T-cell (primary cell): ENCODE data around the gene FBXO24. TPM values are rescaled to one million over a fixed set of nuclear protein-coding genes. Genes with fewer than 3 reads are reported as not detected.
A peak's percentile ranks its signal among the peaks of the same experiment; 100 is the strongest.
"Not testable (repeated sequence)": the region's sequence is repeated elsewhere in the genome, so short reads cannot be mapped to it uniquely, and the experiment has no call there.

ENCODE experiments used
- ATAC-seq, 4 experiments: fragments of 200-7000 bp in 3 of 4; fragments of 150-1000 bp in 1 of 4; cut with Tn5 transposase; replicated peaks in 1 of 4; 1 replicate in 3 of 4; 2 replicates in 1 of 4; pipeline ENCODE4 v1.10.0; 2021; ENCODE audit warnings: moderate library complexity in 3 of 4, mild to moderate bottlenecking in 2 of 4, moderate number of reproducible peaks in 1 of 4
- CTCF ChIA-PET, 2 donors: fragments of 300-600 bp; sonication (Branson Sonifier 250); formaldehyde crosslinking; loops; one replicate each; lab custom pipeline; 2022; ENCODE audit warnings: antibody characterized with exemption in 2 of 2; lab: Charles Lee
- POLR2A ChIA-PET, 2 donors: fragments of 300-600 bp; sonication (Branson Sonifier 250); formaldehyde crosslinking; loops; one replicate each; lab custom pipeline; 2022; ENCODE audit warnings: antibody characterized with exemption in 2 of 2; lab: Charles Lee
- DNase-seq, 35 experiments: peaks; one replicate each; pipeline versions ENCODE4 v3.0.0 to v3.0.0-alpha.2; 2013 to 2023
- H3K27ac ChIP-seq: one replicate; pipeline ENCODE4 v1.5.1; 2013; ENCODE audit warnings: low read length
- H3K27me3 ChIP-seq, 2 experiments: replicated peaks in 1 of 2; 1 replicate in 1 of 2; 2 replicates in 1 of 2; pipeline versions ENCODE4 v1.6.1 to v1.7.0; 2013; ENCODE audit warnings: low read length in 1 of 2, mixed read lengths in 1 of 2; ENCODE audit not compliant: control insufficient read depth in 2 of 2, insufficient read depth in 2 of 2; ENCODE audit errors: extremely low read depth in 1 of 2
- H3K36me3 ChIP-seq, 2 donors: 1 replicate in 1 of 2; 2 replicates in 1 of 2; pipeline versions ENCODE4 v1.6.1 to v1.7.0; 2013; ENCODE audit warnings: low read length in 1 of 2; ENCODE audit not compliant: control insufficient read depth in 2 of 2, insufficient read depth in 1 of 2; ENCODE audit errors: extremely low read depth in 1 of 2
- H3K4me1 ChIP-seq, 2 experiments: 1 replicate in 1 of 2; 2 replicates in 1 of 2; pipeline versions ENCODE4 v1.6.1 to v1.7.0; 2013; ENCODE audit warnings: low read length in 2 of 2, mixed read lengths in 1 of 2; ENCODE audit not compliant: insufficient read depth in 2 of 2, control insufficient read depth in 1 of 2; ENCODE audit errors: extremely low read depth in 1 of 2
- H3K4me3 ChIP-seq, 2 donors: 1 replicate in 1 of 2; 2 replicates in 1 of 2; pipeline versions ENCODE4 v1.5.1 to v1.7.0; 2013; ENCODE audit warnings: mild to moderate bottlenecking in 2 of 2, low read length in 1 of 2, moderate library complexity in 1 of 2; ENCODE audit not compliant: control insufficient read depth in 1 of 2; ENCODE audit errors: extremely low read depth in 1 of 2
- H3K9me3 ChIP-seq: 2 replicates; pipeline ENCODE4 v1.7.0; 2013
- H3K27ac Mint-ChIP-seq, 2 donors: one replicate each; pipeline ENCODE4 v1.8.0; 2020 to 2021; ENCODE audit warnings: mild to moderate bottlenecking in 2 of 2, mixed read lengths in 2 of 2
- H3K27me3 Mint-ChIP-seq, 2 donors: one replicate each; pipeline ENCODE4 v1.8.0; 2021 to 2022; ENCODE audit warnings: mixed read lengths in 2 of 2
- H3K36me3 Mint-ChIP-seq: one replicate; pipeline ENCODE4 v1.8.0; 2021; ENCODE audit warnings: mixed read lengths
- H3K4me1 Mint-ChIP-seq, 3 donors: one replicate each; pipeline ENCODE4 v1.8.0; 2020 to 2022; ENCODE audit warnings: mixed read lengths in 3 of 3, mild to moderate bottlenecking in 1 of 3
- H3K4me3 Mint-ChIP-seq, 3 donors: one replicate each; pipeline ENCODE4 v1.8.0; 2020 to 2022; ENCODE audit warnings: mild to moderate bottlenecking in 3 of 3, mixed read lengths in 3 of 3, moderate library complexity in 3 of 3
- H3K9me3 Mint-ChIP-seq, 3 donors: one replicate each; pipeline ENCODE4 v1.8.0; 2020 to 2022; ENCODE audit warnings: mixed read lengths in 3 of 3
- WGBS: methylation state at CpG from one replicate; pipeline ENCODE4 v1.1.5; 2013; ENCODE audit warnings: missing lambda C conversion rate; ENCODE audit not compliant: insufficient coverage; 5-methylcytosine and 5-hydroxymethylcytosine counted together
- total RNA-seq, 35 experiments: library from RNA in 6 of 35; stranded (reverse) in 6 of 35; fragments of 120-200 nt in 1 of 35; gene quantifications; one replicate each; pipeline versions ENCODE4 v1.2.1 to v1.2.4 and lab custom pipeline; 2013 to 2026

The FBXO24 gene
- total RNA-seq, 5 donors from 2014 or later (not counting 1 experiment from before 2014, with no cell fraction given) = 0.70 to 1.7 (median 1.3) TPM

DNA sequence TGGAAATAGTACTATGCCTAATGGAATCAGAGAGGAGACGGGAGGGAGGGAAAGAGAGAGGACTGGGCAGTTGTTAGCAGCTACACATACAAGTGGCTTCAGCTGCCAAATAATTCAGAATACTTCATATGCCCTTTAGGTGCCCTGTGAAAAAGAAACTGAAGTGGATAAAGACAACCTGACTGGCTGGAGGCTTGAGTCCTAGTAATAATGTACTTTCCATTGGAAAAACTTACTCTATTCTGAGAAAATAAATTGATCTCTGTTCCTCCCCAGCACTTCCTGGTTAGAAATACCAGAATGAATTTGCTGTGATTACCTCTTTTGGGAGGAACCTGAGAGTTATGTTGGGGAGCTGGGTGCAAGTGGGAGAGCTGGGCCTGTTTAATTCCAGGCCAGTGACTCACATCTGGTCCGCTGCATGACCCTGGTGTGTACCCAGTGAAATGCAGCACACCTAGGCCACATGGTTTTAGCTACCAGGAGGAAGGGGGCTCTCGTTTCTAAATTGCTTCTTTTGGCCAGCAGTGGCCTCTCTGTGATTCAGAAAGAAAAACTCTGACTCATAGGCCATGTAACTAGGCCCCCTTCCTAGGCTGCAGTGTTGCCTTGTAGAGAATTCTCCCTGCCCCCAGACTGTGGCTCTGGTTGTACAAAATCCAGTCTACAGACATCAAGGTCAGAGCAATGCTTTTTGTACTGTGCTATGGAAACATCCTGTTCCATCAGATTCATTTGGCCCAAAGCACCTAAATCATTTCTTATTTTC lies 40.6 kb upstream of the FBXO24 start:
- peak overlapping the region; percentile 76 for H3K27ac ChIP-seq
- H3K27ac Mint-ChIP-seq = peak overlapping the region; percentile 98
- peaks cover 91 to 97% (median 94%) of the 10 kb centered on the region in 3 donors for H3K4me1 Mint-ChIP-seq
- no peaks in the 10 kb centered on the region for H3K27me3 Mint-ChIP-seq
- ChIA-PET POLR2A (no interaction called here), CTCF (interaction anchor here (0.5 to 1.1 kb wide), 6 partner anchors 10 to 387 kb away, joined by 3 to 6 read pairs (median 4); partner anchors contain the start of genes FBXO24 (in 1 of the 2), LRCH4 (in 1 of the 2) and TRAPPC14 (in 1 of the 2))
- H3K9me3 ChIP-seq = no peaks in the 10 kb centered on the region
- ATAC-seq (peak; percentile 51 to 71 (median 69)), DNase-seq (peak in 7 of 35 experiments; percentile 21 to 55 (median 37))
- H3K36me3 Mint-ChIP-seq = peaks cover 9% of the 10 kb centered on the region
- H3K9me3 Mint-ChIP-seq = no peaks in the 10 kb centered on the region
- H3K4me1 ChIP-seq = peaks cover 46 to 98% of the 10 kb centered on the region in 2 experiments
- WGBS = 40% methylated on average over 1 of the region's 3 CpGs
- no peaks in the 10 kb centered on the region for H3K27me3 ChIP-seq
- H3K36me3 ChIP-seq = peaks cover 0 to 7% of the 10 kb centered on the region in 2 donors
- peak overlapping the region; percentile 76 to 99 (median 99) for H3K4me3 Mint-ChIP-seq
- peak overlapping the region in 1 of 2 donors; percentile 19 for H3K4me3 ChIP-seq

DNA sequence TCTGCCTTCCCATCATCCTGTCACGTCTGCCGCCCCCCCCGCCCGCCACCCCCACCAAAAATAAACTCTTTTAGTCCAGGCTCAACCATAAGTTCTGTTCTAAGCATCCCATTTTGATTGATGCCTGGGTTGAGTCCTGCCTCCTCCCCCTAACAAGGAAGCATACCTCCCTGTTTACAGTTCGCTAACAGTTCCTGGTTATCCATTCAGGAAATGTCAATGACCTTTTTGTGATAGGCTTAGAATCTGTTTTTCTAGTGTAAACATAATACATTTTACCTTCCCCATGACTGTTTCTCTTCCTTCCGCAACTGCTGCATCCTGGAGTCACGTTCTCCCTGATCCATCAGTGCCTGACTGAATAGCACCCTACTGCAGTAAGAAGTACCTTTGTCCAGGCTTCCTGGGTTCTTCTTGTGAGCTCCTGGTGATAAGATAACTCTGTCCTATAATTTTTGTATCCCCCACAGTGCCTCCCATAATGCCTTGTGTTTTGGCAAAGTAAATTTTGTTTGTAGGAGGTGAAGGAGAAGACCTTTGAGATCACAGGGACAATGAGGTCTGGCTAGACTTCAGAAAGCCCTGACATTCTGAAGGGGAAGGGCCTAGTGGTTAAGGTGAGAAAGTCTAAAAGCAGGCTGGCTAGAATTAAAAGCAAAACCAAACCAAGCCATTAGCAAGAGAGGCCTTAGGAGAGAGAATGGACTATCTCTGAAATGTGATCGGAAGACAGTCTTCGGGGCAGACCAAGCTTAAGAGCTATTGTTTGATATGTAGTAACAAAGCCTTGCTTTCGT lies 39.8 kb upstream of the FBXO24 start:
- Histone ChIP-seq H3K27ac (peak overlapping the region; percentile 76), H3K36me3 (peaks cover 2 to 9% of the 10 kb centered on the region in 2 donors), H3K9me3 (no peaks in the 10 kb centered on the region), H3K4me3 (peak overlapping the region in 1 of 2 donors; percentile 12), H3K27me3 (no peaks in the 10 kb centered on the region), H3K4me1 (peaks cover 47 to 97% of the 10 kb centered on the region in 2 experiments)
- DNase-seq (peak in 2 of 35 experiments; percentile 31 to 72), ATAC-seq (peak; percentile 31 to 69 (median 43))
- POLR2A ChIA-PET = interaction anchor here in 1 of 2 donors (0.6 kb wide), 1 partner anchor 64 kb away, joined by 3 read pairs; no protein-coding TSS in a partner anchor
- peak overlapping the region; percentile 98 for H3K27ac Mint-ChIP-seq
- H3K4me1 Mint-ChIP-seq = peaks cover 87 to 94% (median 88%) of the 10 kb centered on the region in 3 donors
- peak overlapping the region; percentile 76 to 99 (median 99) for H3K4me3 Mint-ChIP-seq
- CTCF ChIA-PET = interaction anchor here (0.5 to 1.0 kb wide), 5 partner anchors 11 to 388 kb away, joined by 3 to 6 read pairs (median 4); partner anchors contain the start of gene TRAPPC14 (in 1 of the 2)
- H3K27me3 Mint-ChIP-seq = no peaks in the 10 kb centered on the region
- WGBS = 22% methylated on average over 8 of the region's 10 CpGs
- H3K9me3 Mint-ChIP-seq = no peaks in the 10 kb centered on the region
- peaks cover 11% of the 10 kb centered on the region for H3K36me3 Mint-ChIP-seq

DNA sequence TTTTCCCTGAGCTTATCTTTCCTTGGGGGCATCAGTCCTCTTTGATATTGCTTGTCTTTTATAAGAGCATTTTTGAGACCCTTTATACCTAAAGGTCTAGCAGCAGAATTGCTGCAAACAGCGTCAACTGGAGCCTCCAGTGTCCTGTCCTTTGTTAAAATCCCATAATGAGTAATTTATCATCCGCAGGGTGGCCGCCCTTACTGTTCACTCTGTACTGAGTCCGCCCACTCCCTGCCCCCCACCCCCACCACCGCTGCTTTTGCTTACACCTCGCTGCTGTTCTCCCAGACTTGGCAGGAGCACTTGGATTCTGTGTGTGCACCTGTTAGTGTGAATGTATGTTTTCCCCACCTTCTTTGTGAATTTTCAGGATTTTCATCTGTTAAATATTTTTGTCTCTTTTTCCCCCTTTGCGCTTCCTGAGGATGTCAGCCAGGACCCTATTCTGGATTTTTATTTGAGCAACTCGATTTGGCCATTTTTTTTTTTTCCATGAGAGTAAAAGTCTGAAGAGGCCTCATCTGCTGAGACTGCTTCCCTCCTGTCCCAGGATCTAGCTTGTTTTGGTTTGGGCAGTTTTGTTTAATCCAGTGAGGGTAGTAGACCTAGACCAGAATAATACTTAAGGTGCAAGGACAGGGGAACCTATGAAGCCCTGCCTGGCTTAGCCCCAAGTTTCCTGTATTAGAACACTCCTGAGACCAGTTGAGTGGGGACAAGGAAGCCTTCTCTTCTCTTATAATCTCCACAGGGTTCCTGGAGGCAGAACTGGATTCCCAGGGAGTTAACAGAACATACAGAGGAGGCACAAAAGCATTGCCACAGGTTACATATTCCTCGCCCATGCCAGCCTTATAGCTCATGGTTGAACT lies 39.0 kb upstream of the FBXO24 start:
- Histone ChIP-seq H3K4me3 (peak overlapping the region in 1 of 2 donors; percentile 12), H3K27me3 (no peaks in the 10 kb centered on the region), H3K27ac (peak overlapping the region; percentile 76), H3K9me3 (no peaks in the 10 kb centered on the region), H3K36me3 (peaks cover 3 to 16% of the 10 kb centered on the region in 2 donors), H3K4me1 (peaks cover 47 to 90% of the 10 kb centered on the region in 2 experiments)
- no peaks in the 10 kb centered on the region for H3K9me3 Mint-ChIP-seq
- no peak for DNase-seq
- H3K4me1 Mint-ChIP-seq = peaks cover 78 to 86% (median 81%) of the 10 kb centered on the region in 3 donors
- H3K36me3 Mint-ChIP-seq = peaks cover 11% of the 10 kb centered on the region
- ChIA-PET CTCF (interaction anchor here (0.5 to 3.0 kb wide), 6 partner anchors 9 to 54 kb away, joined by 3 to 14 read pairs (median 4); partner anchors contain the start of gene AGFG2 (in 1 of the 2)), POLR2A (interaction anchor here (0.6 kb wide), 2 partner anchors 55 to 65 kb away, joined by 3 to 5 read pairs; no protein-coding TSS in a partner anchor)
- WGBS = 57% methylated on average over 2 of the region's 9 CpGs
- H3K4me3 Mint-ChIP-seq = peak overlapping the region; percentile 69 to 99 (median 99)
- peak in 1 of 4 experiments; percentile 4 for ATAC-seq
- peak overlapping the region; percentile 98 for H3K27ac Mint-ChIP-seq
- no peaks in the 10 kb centered on the region for H3K27me3 Mint-ChIP-seq

DNA sequence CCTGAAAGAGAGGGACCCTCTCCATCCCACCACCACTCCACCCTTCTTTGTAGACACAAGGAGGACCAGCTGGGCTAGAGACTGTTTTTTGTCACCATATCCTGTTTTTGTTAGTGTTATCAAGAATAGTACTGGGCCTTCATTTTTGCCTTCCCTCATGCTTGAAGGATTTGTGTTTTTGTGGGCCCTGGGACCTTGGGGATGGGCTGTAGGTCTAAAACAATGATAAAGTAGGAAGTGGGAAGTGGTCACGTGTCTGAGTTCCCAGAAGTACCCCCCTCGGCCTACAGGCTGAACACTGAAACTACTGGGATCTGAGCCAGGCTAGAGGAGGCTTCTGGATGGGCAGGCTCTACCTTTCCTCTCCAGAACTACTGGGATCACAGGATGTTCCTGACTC lies 38.3 kb upstream of the FBXO24 start:
- ATAC-seq (no peak), DNase-seq (no peak)
- H3K9me3 Mint-ChIP-seq = no peaks in the 10 kb centered on the region
- Histone ChIP-seq H3K9me3 (no peaks in the 10 kb centered on the region), H3K27ac (peak overlapping the region; percentile 76), H3K27me3 (no peaks in the 10 kb centered on the region), H3K4me1 (peaks cover 47 to 84% of the 10 kb centered on the region in 2 experiments), H3K4me3 (no peak overlapping the region), H3K36me3 (peaks cover 3 to 23% of the 10 kb centered on the region in 2 donors)
- H3K36me3 Mint-ChIP-seq = peaks cover 16% of the 10 kb centered on the region
- POLR2A ChIA-PET = interaction anchor here in 1 of 2 donors (0.6 kb wide), 1 partner anchor 55 kb away, joined by 5 read pairs; no protein-coding TSS in a partner anchor
- CTCF ChIA-PET = interaction anchor here (0.5 to 3.0 kb wide), 5 partner anchors 10 to 79 kb away, joined by 3 to 14 read pairs (median 5); partner anchors contain the start of gene AGFG2 (in 1 of the 2)
- H3K4me3 Mint-ChIP-seq = peak overlapping the region; percentile 69 to 99 (median 99)
- H3K27ac Mint-ChIP-seq = peak overlapping the region; percentile 98
- no CpG with 5 or more reads among the region's 2 CpGs for WGBS
- H3K27me3 Mint-ChIP-seq = no peaks in the 10 kb centered on the region
- H3K4me1 Mint-ChIP-seq = peaks cover 74 to 81% (median 77%) of the 10 kb centered on the region in 3 donors

DNA sequence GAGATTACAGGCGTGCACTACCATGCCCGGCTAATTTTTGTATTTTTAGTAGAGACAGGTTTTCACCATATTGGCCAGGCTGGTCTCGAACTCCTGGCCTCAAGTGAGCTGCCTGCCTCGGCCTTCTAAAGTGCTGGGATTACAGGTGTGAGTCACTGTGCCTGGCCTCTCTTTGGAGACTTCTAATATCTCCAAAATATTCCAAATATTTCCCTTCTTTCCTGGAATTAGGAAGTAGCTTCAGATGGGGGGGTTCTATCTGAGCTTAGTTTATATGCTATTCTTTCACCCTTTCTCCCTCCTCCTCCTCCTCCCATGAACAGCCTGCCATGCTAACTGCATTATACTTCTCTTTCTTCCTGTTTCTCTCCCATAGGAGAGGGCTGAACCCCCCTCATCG lies 37.7 kb upstream of the FBXO24 start:
- not testable (repeated sequence) for H3K9me3 ChIP-seq, ATAC-seq, H3K27me3 Mint-ChIP-seq, H3K4me3 ChIP-seq, DNase-seq, H3K9me3 Mint-ChIP-seq, H3K27me3 ChIP-seq
- Mint-ChIP-seq H3K36me3 (peaks cover 18% of the 10 kb centered on the region), H3K27ac (peak overlapping the region; percentile 98), H3K4me3 (peak overlapping the region in 1 of 3 donors; percentile 99), H3K4me1 (peaks cover 69 to 76% (median 71%) of the 10 kb centered on the region in 3 donors)
- Histone ChIP-seq H3K36me3 (peaks cover 3 to 29% of the 10 kb centered on the region in 2 donors), H3K27ac (peak overlapping the region; percentile 76), H3K4me1 (peaks cover 47 to 78% of the 10 kb centered on the region in 2 experiments)
- ChIA-PET CTCF (interaction anchor here (1.0 to 3.0 kb wide), 5 partner anchors 10 to 79 kb away, joined by 5 to 14 read pairs (median 6); partner anchors contain the start of gene AGFG2 (in 1 of the 2)), POLR2A (interaction anchor here in 1 of 2 donors (0.6 kb wide), 3 partner anchors 99 to 1025 kb away, joined by 3 to 11 read pairs (median 7); no protein-coding TSS in a partner anchor)
- WGBS = 70% methylated on average over 2 of the region's 5 CpGs
